Endothelial cell of umbilical vein (primary cell): ENCODE measurements around the gene CD79B. TPM values are rescaled to one million over a fixed set of nuclear protein-coding genes. Genes with fewer than 3 reads are reported as not detected.
"Not testable (repeated sequence)": the region's sequence is repeated elsewhere in the genome, so short reads cannot be mapped to it uniquely, and the experiment has no call there.

Source experiments
- BruUV-seq: library from RNA; stranded (reverse); fragments of 400-500 nt; replicated peaks from 2 replicates; lab custom pipeline; 2021; lab: Mats Ljungman, UMichigan
- CTCF ChIA-PET: fragments of 300-600, 350-600 bp; sonication (Branson Sonifier 250); formaldehyde crosslinking; loops from one replicate; lab custom pipeline; 2021; ENCODE audit warnings: antibody characterized with exemption, inconsistent platforms; lab: Charles Lee
- POLR2A ChIA-PET: fragments of 300-600, 350-600 bp; sonication (Branson Sonifier 250); formaldehyde crosslinking; loops from one replicate; lab custom pipeline; 2021; ENCODE audit warnings: antibody characterized with exemption, inconsistent platforms; lab: Charles Lee
- DNase-seq: peaks from one replicate; pipeline ENCODE4 v3.0.0-alpha.2; 2011; ENCODE audit warnings: low read depth, low spot score
- FAIRE-seq: peaks from 2 replicates; lab custom pipeline; 2011; peaks lifted over from hg19 to GRCh38; lab: Jason Lieb, UNC
- H2AFZ ChIP-seq: 2 replicates; pipeline ENCODE4 v1.6.0; 2012; ENCODE audit warnings: low read depth, low read length, control low read depth, inconsistent platforms
- H3K27ac ChIP-seq: 2 replicates; pipeline ENCODE4 v1.5.1; 2011; ENCODE audit warnings: low read depth, mild to moderate bottlenecking, control low read depth, low read length, moderate library complexity; ENCODE audit not compliant: insufficient read depth
- H3K27me3 ChIP-seq, 2 experiments: 2 replicates each; pipeline versions ENCODE4 v1.6.0 to v1.6.1; 2011; ENCODE audit warnings: low read length in 2 of 2, mixed read lengths in 1 of 2; ENCODE audit not compliant: control insufficient read depth in 2 of 2, insufficient read depth in 2 of 2
- H3K36me3 ChIP-seq, 2 experiments: 2 replicates in 1 of 2; 3 replicates in 1 of 2; pipeline ENCODE4 v1.5.1; 2011; ENCODE audit warnings: low read length in 2 of 2, mild to moderate bottlenecking in 1 of 2, moderate library complexity in 1 of 2; ENCODE audit not compliant: control insufficient read depth in 2 of 2, insufficient read depth in 2 of 2; ENCODE audit errors: extremely low read depth in 1 of 2
- H3K4me1 ChIP-seq: 3 replicates; pipeline ENCODE4 v1.5.1; 2011; ENCODE audit warnings: mild to moderate bottlenecking, low read length; ENCODE audit not compliant: control insufficient read depth, insufficient read depth; ENCODE audit errors: extremely low read depth
- H3K4me2 ChIP-seq: 2 replicates; pipeline ENCODE4 v1.6.1; 2011; ENCODE audit warnings: low read length, control low read depth, mixed read lengths; ENCODE audit not compliant: insufficient read depth
- H3K4me3 ChIP-seq, 3 experiments: fragments of 200-600 bp in 1 of 3; sonication (generic), shearing (Covaris generic) in 1 of 3; replicated peaks in 1 of 3; 2 replicates each; pipeline ENCODE4 v1.5.1; 2011 to 2016; ENCODE audit warnings: control low read depth in 3 of 3, low read length in 3 of 3, mild to moderate bottlenecking in 2 of 3, inconsistent platforms in 1 of 3, low read depth in 1 of 3, moderate library complexity in 1 of 3; ENCODE audit not compliant: insufficient read depth in 1 of 3
- H3K79me2 ChIP-seq: 2 replicates; pipeline ENCODE4 v1.6.0; 2012; ENCODE audit warnings: low read length, inconsistent platforms; ENCODE audit not compliant: control insufficient read depth, insufficient read depth
- H3K9ac ChIP-seq: replicated peaks from 2 replicates; pipeline ENCODE3; 2011; ENCODE audit warnings: low read length, control low read depth; ENCODE audit not compliant: insufficient read depth; ENCODE audit errors: extremely low read depth
- H3K9me1 ChIP-seq: replicated peaks from 3 replicates; pipeline ENCODE4 v1.6.0; 2011; ENCODE audit warnings: mild to moderate bottlenecking, low read length; ENCODE audit not compliant: control insufficient read depth, insufficient read depth; ENCODE audit errors: extremely low read depth
- H3K9me3 ChIP-seq: replicated peaks from 2 replicates; pipeline ENCODE4 v1.5.1; 2012; ENCODE audit warnings: low read length, inconsistent platforms; ENCODE audit not compliant: control insufficient read depth, insufficient read depth
- H4K20me1 ChIP-seq: replicated peaks from 2 replicates; pipeline ENCODE3; 2011; ENCODE audit warnings: mild to moderate bottlenecking, low read length; ENCODE audit not compliant: control insufficient read depth, insufficient read depth; ENCODE audit errors: extremely low read depth
- EZH2 ChIP-seq: IDR thresholded peaks from 2 replicates; pipeline ENCODE4 v1.6.1; 2012; ENCODE audit warnings: borderline replicate concordance, low read depth, mild to moderate bottlenecking, moderate library complexity, low read length, inconsistent platforms; ENCODE audit not compliant: severe bottlenecking
- FOS ChIP-seq: IDR thresholded peaks from 2 replicates; pipeline ENCODE4 v1.6.1; 2011; ENCODE audit warnings: mild to moderate bottlenecking, low read length, moderate library complexity, borderline replicate concordance; ENCODE audit not compliant: insufficient read depth
- GATA2 ChIP-seq: IDR thresholded peaks from 2 replicates; pipeline ENCODE4 v1.7.0; 2011; ENCODE audit warnings: low read depth, mild to moderate bottlenecking, moderate library complexity, mixed read lengths, low read length; ENCODE audit not compliant: insufficient read length, insufficient read depth
- JUN ChIP-seq: IDR thresholded peaks from 2 replicates; pipeline ENCODE4 v1.6.1; 2011; ENCODE audit warnings: borderline replicate concordance, low read depth; ENCODE audit not compliant: insufficient read length, insufficient read depth
- MYC ChIP-seq: IDR thresholded peaks from one replicate; pipeline ENCODE4 v1.6.1; 2011; ENCODE audit warnings: mild to moderate bottlenecking, low read depth, low read length
- POLR2A ChIP-seq: IDR thresholded peaks from 2 replicates; pipeline ENCODE4 v1.6.1; 2012; ENCODE audit warnings: low read depth, mild to moderate bottlenecking, control low read depth, low read length
- POLR2AphosphoS5 ChIP-seq: IDR thresholded peaks from 2 replicates; pipeline ENCODE4 v1.6.1; 2012; ENCODE audit warnings: low read depth, mild to moderate bottlenecking, control low read depth, low read length, moderate library complexity; ENCODE audit not compliant: insufficient read depth
- dilution Hi-C: fragments of 300-500 bp; cut with MboI; formaldehyde crosslinking; loops from one replicate; pipeline ENCODE4 v1.15.0; 2019; ENCODE audit warnings: low sequenced_read_pairs; ENCODE audit not compliant: extremely low pct_ligation_motif_present
- intact Hi-C: fragments of 100-400 bp; cut with micrococcal nuclease; formaldehyde crosslinking; loops from one replicate; pipeline ENCODE4 v1.10.0; 2022
- polyA plus RNA-seq, 4 experiments: library from polyadenylated mRNA; depleted of rRNA in 3 of 4; stranded (reverse) in 3 of 4; unstranded in 1 of 4; fragments of >200 nt; gene quantifications; 2 replicates each; pipeline versions ENCODE4 v1.2.1 to v1.2.3, GENCODE V29; 2011 to 2012; ENCODE audit warnings: missing spikeins in 1 of 4
- total RNA-seq: library from RNA; stranded (reverse); gene quantifications from 2 replicates; pipeline ENCODE4 v1.2.3, GENCODE V29; 2021
- TF ChIP-seq, protein P1 (sequence below), 2 donors: IDR thresholded peaks; 1 replicate in 1 of 2; 2 replicates in 1 of 2; pipeline ENCODE4 v1.5.1; 2011; ENCODE audit warnings: low read length in 2 of 2, mild to moderate bottlenecking in 2 of 2, moderate library complexity in 2 of 2, control low read depth in 1 of 2, inconsistent platforms in 1 of 2, low read depth in 1 of 2; ENCODE audit not compliant: insufficient read depth in 1 of 2; ENCODE audit errors: extremely low read depth in 1 of 2
- TF ChIP-seq, protein P2 (sequence below): IDR thresholded peaks from 2 replicates; pipeline ENCODE4 v1.6.1; 2011; ENCODE audit not compliant: insufficient read depth, insufficient read length

The CD79B gene
- total and polyA plus RNA-seq, 2 donors (not counting 3 experiments of a cell fraction or from before 2014, with no cell fraction given): 2.1 to 3.9 TPM

- BruUV-seq: no TSS peak
- intact Hi-C loops: loop anchor here (2.0 kb wide), 2 partner anchors 221 to 369 kb away; partner anchors contain the start of gene ERN1
- no peak for TF ChIP-seq POLR2AphosphoS5
- no peak for TF ChIP-seq GATA2
- TF ChIP-seq, protein P1, sequence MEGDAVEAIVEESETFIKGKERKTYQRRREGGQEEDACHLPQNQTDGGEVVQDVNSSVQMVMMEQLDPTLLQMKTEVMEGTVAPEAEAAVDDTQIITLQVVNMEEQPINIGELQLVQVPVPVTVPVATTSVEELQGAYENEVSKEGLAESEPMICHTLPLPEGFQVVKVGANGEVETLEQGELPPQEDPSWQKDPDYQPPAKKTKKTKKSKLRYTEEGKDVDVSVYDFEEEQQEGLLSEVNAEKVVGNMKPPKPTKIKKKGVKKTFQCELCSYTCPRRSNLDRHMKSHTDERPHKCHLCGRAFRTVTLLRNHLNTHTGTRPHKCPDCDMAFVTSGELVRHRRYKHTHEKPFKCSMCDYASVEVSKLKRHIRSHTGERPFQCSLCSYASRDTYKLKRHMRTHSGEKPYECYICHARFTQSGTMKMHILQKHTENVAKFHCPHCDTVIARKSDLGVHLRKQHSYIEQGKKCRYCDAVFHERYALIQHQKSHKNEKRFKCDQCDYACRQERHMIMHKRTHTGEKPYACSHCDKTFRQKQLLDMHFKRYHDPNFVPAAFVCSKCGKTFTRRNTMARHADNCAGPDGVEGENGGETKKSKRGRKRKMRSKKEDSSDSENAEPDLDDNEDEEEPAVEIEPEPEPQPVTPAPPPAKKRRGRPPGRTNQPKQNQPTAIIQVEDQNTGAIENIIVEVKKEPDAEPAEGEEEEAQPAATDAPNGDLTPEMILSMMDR (IDR thresholded peaks at IDR 0.05; ENCODE audit: extremely low read depth in 1 of 2, insufficient read depth in 1 of 2, low read depth in 1 of 2, low read length in 2 of 2): no peak
- no peak for TF ChIP-seq POLR2A
- TF ChIP-seq FOS: no peak
- no peak for TF ChIP-seq EZH2
- TF ChIP-seq, protein P2, sequence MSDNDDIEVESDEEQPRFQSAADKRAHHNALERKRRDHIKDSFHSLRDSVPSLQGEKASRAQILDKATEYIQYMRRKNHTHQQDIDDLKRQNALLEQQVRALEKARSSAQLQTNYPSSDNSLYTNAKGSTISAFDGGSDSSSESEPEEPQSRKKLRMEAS: no peak
- no peak for TF ChIP-seq MYC
- no peak for TF ChIP-seq JUN
Observed at GRCh38 chr17:63910096-63910495, 22.0 kb downstream of the CD79B start.

GRCh38 chr17:63909586-63909985 is 22.5 kb downstream of the CD79B start:
- H2AFZ ChIP-seq, H3K4me1 ChIP-seq, POLR2A ChIA-PET, intact Hi-C loops, H3K9ac ChIP-seq, H4K20me1 ChIP-seq, dilution Hi-C loops, H3K27ac ChIP-seq, H3K79me2 ChIP-seq, H3K4me3 ChIP-seq, H3K27me3 ChIP-seq, H3K4me2 ChIP-seq, DNase-seq, FAIRE-seq, H3K9me1 ChIP-seq, BruUV-seq, H3K36me3 ChIP-seq, H3K9me3 ChIP-seq: not testable (repeated sequence)
- CTCF ChIA-PET: interaction anchor here (3.3 to 4.7 kb wide), 3 partner anchors 81 to 224 kb away, joined by 25 to 33 read pairs (median 26); no protein-coding TSS in a partner anchor

More at GRCh38 chr17:63910096-63910495, 22.0 kb downstream of the CD79B start:
- Histone ChIP-seq H3K9me3 (no peaks in the 10 kb centered on the region), H3K9ac (no peak overlapping the region), H3K4me2 (no peak overlapping the region), H3K36me3 (no peaks in the 10 kb centered on the region), H3K79me2 (no peaks in the 10 kb centered on the region), H2AFZ (no peak overlapping the region), H4K20me1 (no peaks in the 10 kb centered on the region), H3K27me3 (peaks cover 6 to 8% of the 10 kb centered on the region in 2 experiments), H3K9me1 (no peaks in the 10 kb centered on the region), H3K27ac (no peak overlapping the region), H3K4me1 (no peaks in the 10 kb centered on the region), H3K4me3 (no peak overlapping the region)
- dilution Hi-C loops: no loop called here
- POLR2A ChIA-PET: no interaction called here
- CTCF ChIA-PET: interaction anchor here (1.4 to 4.7 kb wide), 5 partner anchors 80 to 372 kb away, joined by 3 to 33 read pairs (median 25); no protein-coding TSS in a partner anchor
- FAIRE-seq (no peak), DNase-seq (no peak)
